Measurements from ENCODE around the gene STPG1. TPM values are rescaled to one million over a fixed set of nuclear protein-coding genes. Genes with fewer than 3 reads are reported as not detected.
A peak's percentile ranks its signal among the peaks of the same experiment; 100 is the strongest.

STPG1 gene
- total and polyA plus RNA-seq, 2 donors from 2014 or later = 10.6 to 12.2 TPM

GRCh38 chr1:24418898-24419628 is 5.5 kb upstream of the STPG1 start:
- peaks cover 0 to 11% (median 3%) of the 10 kb centered on the region in 3 donors for H3K4me1 ChIP-seq (ENCODE audit: control insufficient read depth in 2 of 3, insufficient read depth in 2 of 3, low read depth in 1 of 3, low read length in 3 of 3)
- no peak overlapping the region for H3K4me3 ChIP-seq (ENCODE audit: low read length in 3 of 3)
- intact Hi-C loops (cut with DNase I) = no loop called here
- no peak for TF ChIP-seq CTCF (IDR thresholded peaks at IDR 0.05; ENCODE audit: borderline replicate concordance, extremely low read depth, insufficient read depth)
- no peak for FAIRE-seq
- peaks cover 0 to 4% (median 3%) of the 10 kb centered on the region in 3 donors for H3K36me3 ChIP-seq (ENCODE audit: control insufficient read depth in 2 of 3, insufficient read depth in 3 of 3, low read length in 3 of 3)
- H3K9ac ChIP-seq (ENCODE audit: low read length in 3 of 3) = no peak overlapping the region
- H3K9me3 ChIP-seq (ENCODE audit: control insufficient read depth in 2 of 3, insufficient read depth in 1 of 3, low read length in 3 of 3) = no peaks in the 10 kb centered on the region
- H3K27ac ChIP-seq (ENCODE audit: low read depth in 2 of 2, low read length in 2 of 2) = no peak overlapping the region
- H3K27me3 ChIP-seq (ENCODE audit: control insufficient read depth, insufficient read depth, low read length) = no peaks in the 10 kb centered on the region
- peak in 2 of 5 donors; percentile 23 to 79 for DNase-seq

- no peak for TF ChIP-seq CTCF (IDR thresholded peaks at IDR 0.05; ENCODE audit: borderline replicate concordance, extremely low read depth, insufficient read depth)
- DNase-seq (no peak), FAIRE-seq (no peak)
- Histone ChIP-seq H3K4me3 (ENCODE audit: low read length in 3 of 3) (no peak overlapping the region), H3K9ac (ENCODE audit: low read length in 3 of 3) (no peak overlapping the region), H3K9me3 (ENCODE audit: control insufficient read depth in 2 of 3, insufficient read depth in 1 of 3, low read length in 3 of 3) (no peaks in the 10 kb centered on the region), H3K27ac (ENCODE audit: low read depth in 2 of 2, low read length in 2 of 2) (no peak overlapping the region), H3K27me3 (ENCODE audit: control insufficient read depth, insufficient read depth, low read length) (no peaks in the 10 kb centered on the region), H3K36me3 (ENCODE audit: control insufficient read depth in 2 of 3, insufficient read depth in 3 of 3, low read length in 3 of 3) (peaks cover 0 to 4% (median 3%) of the 10 kb centered on the region in 3 donors), H3K4me1 (ENCODE audit: control insufficient read depth in 2 of 3, insufficient read depth in 2 of 3, low read depth in 1 of 3, low read length in 3 of 3) (peaks cover 0 to 13% (median 3%) of the 10 kb centered on the region in 3 donors)
- intact Hi-C loops (cut with DNase I) = no loop called here
Observed at GRCh38 chr1:24417681-24418080, 4.1 kb upstream of the STPG1 start.

- no peaks in the 10 kb centered on the region for H3K27me3 ChIP-seq (ENCODE audit: control insufficient read depth, insufficient read depth, low read length)
- H3K36me3 ChIP-seq (ENCODE audit: control insufficient read depth in 2 of 3, insufficient read depth in 3 of 3, low read length in 3 of 3) = peaks cover 0 to 3% (median 0%) of the 10 kb centered on the region in 3 donors
- no peaks in the 10 kb centered on the region for H3K9me3 ChIP-seq (ENCODE audit: control insufficient read depth in 2 of 3, insufficient read depth in 1 of 3, low read length in 3 of 3)
- intact Hi-C loops (cut with DNase I) = no loop called here
- no peak for TF ChIP-seq CTCF (IDR thresholded peaks at IDR 0.05; ENCODE audit: borderline replicate concordance, extremely low read depth, insufficient read depth)
- no peak overlapping the region for H3K27ac ChIP-seq (ENCODE audit: low read depth in 2 of 2, low read length in 2 of 2)
- H3K4me3 ChIP-seq (ENCODE audit: low read length in 3 of 3) = peak overlapping the region; percentile 80 to 95 (median 94)
- DNase-seq (no peak), FAIRE-seq (no peak)
- peaks cover 0 to 13% (median 3%) of the 10 kb centered on the region in 3 donors for H3K4me1 ChIP-seq (ENCODE audit: control insufficient read depth in 2 of 3, insufficient read depth in 2 of 3, low read depth in 1 of 3, low read length in 3 of 3)
- peak overlapping the region in 2 of 3 donors; percentile 13 to 84 for H3K9ac ChIP-seq (ENCODE audit: low read length in 3 of 3)
Observed at GRCh38 chr1:24416666-24417391, 3.2 kb upstream of the STPG1 start.
